ENCODE measurements around the gene SYT1. TPM values are rescaled to one million over a fixed set of nuclear protein-coding genes. Genes with fewer than 3 reads are reported as not detected.

SYT1 gene
- total and polyA plus RNA-seq, 3 experiments from 2014 or later: not detected

- H3K27me3 Mint-ChIP-seq: no peaks in the 10 kb centered on the region
- no peak for DNase-seq
- H3K4me1 Mint-ChIP-seq: no peaks in the 10 kb centered on the region
- H3K4me3 Mint-ChIP-seq: no peak overlapping the region
- ChIA-PET CTCF (no interaction called here), POLR2A (no interaction called here)
- peaks cover 0 to 8% (median 4%) of the 10 kb centered on the region in 5 donors for H3K9me3 Mint-ChIP-seq
- no peaks in the 10 kb centered on the region for H3K9me3 ChIP-seq (ENCODE audit: low read length)
- H3K4me1 ChIP-seq (ENCODE audit: insufficient read depth, low read length): no peaks in the 10 kb centered on the region
- no peak overlapping the region for H3K27ac Mint-ChIP-seq
- H3K36me3 Mint-ChIP-seq: no peaks in the 10 kb centered on the region
- H3K36me3 ChIP-seq (ENCODE audit: insufficient read depth, low read length): no peaks in the 10 kb centered on the region
- H3K27me3 ChIP-seq (ENCODE audit: insufficient read depth, low read length, poor library complexity, severe bottlenecking): no peaks in the 10 kb centered on the region
- H3K4me3 ChIP-seq (ENCODE audit: low read length): no peak overlapping the region
- no peak overlapping the region for H3K27ac ChIP-seq (ENCODE audit: low read depth, low read length)
Measured at GRCh38 chr12:79367032-79367589, 502.5 kb downstream of the SYT1 start.

GRCh38 chr12:79370021-79370420 lies 505.4 kb downstream of the SYT1 start:
- H3K27ac ChIP-seq (ENCODE audit: low read depth, low read length): no peak overlapping the region
- Mint-ChIP-seq H3K4me3 (no peak overlapping the region), H3K27ac (no peak overlapping the region), H3K4me1 (no peaks in the 10 kb centered on the region), H3K36me3 (no peaks in the 10 kb centered on the region), H3K9me3 (peaks cover 0 to 8% (median 4%) of the 10 kb centered on the region in 5 donors), H3K27me3 (no peaks in the 10 kb centered on the region)
- H3K4me1 ChIP-seq (ENCODE audit: insufficient read depth, low read length): no peaks in the 10 kb centered on the region
- ChIA-PET POLR2A (no interaction called here), CTCF (no interaction called here)
- DNase-seq: no peak
- H3K4me3 ChIP-seq (ENCODE audit: low read length): no peak overlapping the region
- no peaks in the 10 kb centered on the region for H3K36me3 ChIP-seq (ENCODE audit: insufficient read depth, low read length)
- no peaks in the 10 kb centered on the region for H3K27me3 ChIP-seq (ENCODE audit: insufficient read depth, low read length, poor library complexity, severe bottlenecking)
- no peaks in the 10 kb centered on the region for H3K9me3 ChIP-seq (ENCODE audit: low read length)

- H3K27me3 Mint-ChIP-seq: no peaks in the 10 kb centered on the region
- no peak overlapping the region for H3K27ac Mint-ChIP-seq
- no peaks in the 10 kb centered on the region for H3K27me3 ChIP-seq (ENCODE audit: insufficient read depth, low read length, poor library complexity, severe bottlenecking)
- no peaks in the 10 kb centered on the region for H3K9me3 ChIP-seq (ENCODE audit: low read length)
- ChIA-PET CTCF (no interaction called here), POLR2A (no interaction called here)
- no peaks in the 10 kb centered on the region for H3K36me3 ChIP-seq (ENCODE audit: insufficient read depth, low read length)
- H3K36me3 Mint-ChIP-seq: no peaks in the 10 kb centered on the region
- H3K4me3 Mint-ChIP-seq: no peak overlapping the region
- H3K9me3 Mint-ChIP-seq: peaks cover 0 to 10% (median 4%) of the 10 kb centered on the region in 5 donors
- H3K27ac ChIP-seq (ENCODE audit: low read depth, low read length): no peak overlapping the region
- DNase-seq: no peak
- H3K4me1 Mint-ChIP-seq: no peaks in the 10 kb centered on the region
- no peak overlapping the region for H3K4me3 ChIP-seq (ENCODE audit: low read length)
- H3K4me1 ChIP-seq (ENCODE audit: insufficient read depth, low read length): no peaks in the 10 kb centered on the region
Measured at GRCh38 chr12:79371226-79371625, 506.7 kb downstream of the SYT1 start.

GRCh38 chr12:79373896-79374499 lies 509.4 kb downstream of the SYT1 start:
- H3K9me3 ChIP-seq (ENCODE audit: low read length): no peaks in the 10 kb centered on the region
- CTCF ChIA-PET: no interaction called here
- POLR2A ChIA-PET: no interaction called here
- H3K36me3 ChIP-seq (ENCODE audit: insufficient read depth, low read length): no peaks in the 10 kb centered on the region
- DNase-seq: no peak
- H3K4me3 ChIP-seq (ENCODE audit: low read length): no peak overlapping the region
- no peak overlapping the region for H3K27ac ChIP-seq (ENCODE audit: low read depth, low read length)
- peaks cover 0 to 4% of the 10 kb centered on the region in 2 donors for H3K27me3 Mint-ChIP-seq
- no peak overlapping the region for H3K4me3 Mint-ChIP-seq
- H3K36me3 Mint-ChIP-seq: no peaks in the 10 kb centered on the region
- H3K9me3 Mint-ChIP-seq: peaks cover 0 to 7% (median 3%) of the 10 kb centered on the region in 5 donors
- H3K27me3 ChIP-seq (ENCODE audit: insufficient read depth, low read length, poor library complexity, severe bottlenecking): no peaks in the 10 kb centered on the region
- no peak overlapping the region for H3K27ac Mint-ChIP-seq
- no peaks in the 10 kb centered on the region for H3K4me1 ChIP-seq (ENCODE audit: insufficient read depth, low read length)
- no peaks in the 10 kb centered on the region for H3K4me1 Mint-ChIP-seq

- Mint-ChIP-seq H3K27ac (no peak overlapping the region), H3K4me3 (no peak overlapping the region), H3K36me3 (no peaks in the 10 kb centered on the region), H3K27me3 (peaks cover 0 to 4% of the 10 kb centered on the region in 2 donors), H3K4me1 (no peaks in the 10 kb centered on the region), H3K9me3 (peaks cover 0 to 5% (median 3%) of the 10 kb centered on the region in 5 donors)
- no peak overlapping the region for H3K4me3 ChIP-seq (ENCODE audit: low read length)
- no peak for DNase-seq
- H3K36me3 ChIP-seq (ENCODE audit: insufficient read depth, low read length): no peaks in the 10 kb centered on the region
- H3K9me3 ChIP-seq (ENCODE audit: low read length): no peaks in the 10 kb centered on the region
- H3K4me1 ChIP-seq (ENCODE audit: insufficient read depth, low read length): no peaks in the 10 kb centered on the region
- ChIA-PET CTCF (no interaction called here), POLR2A (no interaction called here)
- H3K27me3 ChIP-seq (ENCODE audit: insufficient read depth, low read length, poor library complexity, severe bottlenecking): no peaks in the 10 kb centered on the region
- H3K27ac ChIP-seq (ENCODE audit: low read depth, low read length): no peak overlapping the region
Measured at GRCh38 chr12:79374545-79374944, 510.0 kb downstream of the SYT1 start.

GRCh38 chr12:79375050-79375449 lies 510.5 kb downstream of the SYT1 start:
- Mint-ChIP-seq H3K9me3 (peaks cover 0 to 5% (median 3%) of the 10 kb centered on the region in 5 donors), H3K4me3 (no peak overlapping the region), H3K4me1 (no peaks in the 10 kb centered on the region), H3K27me3 (peaks cover 0 to 4% of the 10 kb centered on the region in 2 donors), H3K36me3 (no peaks in the 10 kb centered on the region), H3K27ac (no peak overlapping the region)
- H3K4me3 ChIP-seq (ENCODE audit: low read length): no peak overlapping the region
- POLR2A ChIA-PET: no interaction called here
- H3K9me3 ChIP-seq (ENCODE audit: low read length): no peaks in the 10 kb centered on the region
- CTCF ChIA-PET: no interaction called here
- no peaks in the 10 kb centered on the region for H3K4me1 ChIP-seq (ENCODE audit: insufficient read depth, low read length)
- no peak for DNase-seq
- no peaks in the 10 kb centered on the region for H3K36me3 ChIP-seq (ENCODE audit: insufficient read depth, low read length)
- no peak overlapping the region for H3K27ac ChIP-seq (ENCODE audit: low read depth, low read length)
- no peaks in the 10 kb centered on the region for H3K27me3 ChIP-seq (ENCODE audit: insufficient read depth, low read length, poor library complexity, severe bottlenecking)

GRCh38 chr12:79378496-79378895 lies 513.9 kb downstream of the SYT1 start:
- no peak overlapping the region for H3K27ac Mint-ChIP-seq
- H3K4me3 Mint-ChIP-seq: no peak overlapping the region
- H3K9me3 ChIP-seq (ENCODE audit: low read length): no peaks in the 10 kb centered on the region
- no peak for DNase-seq
- H3K4me3 ChIP-seq (ENCODE audit: low read length): no peak overlapping the region
- peaks cover 0 to 8% (median 2%) of the 10 kb centered on the region in 5 donors for H3K9me3 Mint-ChIP-seq
- ChIA-PET POLR2A (no interaction called here), CTCF (no interaction called here)
- H3K36me3 Mint-ChIP-seq: no peaks in the 10 kb centered on the region
- H3K4me1 ChIP-seq (ENCODE audit: insufficient read depth, low read length): no peaks in the 10 kb centered on the region
- H3K27me3 Mint-ChIP-seq: peaks cover 0 to 4% of the 10 kb centered on the region in 2 donors
- no peak overlapping the region for H3K27ac ChIP-seq (ENCODE audit: low read depth, low read length)
- no peaks in the 10 kb centered on the region for H3K36me3 ChIP-seq (ENCODE audit: insufficient read depth, low read length)
- no peaks in the 10 kb centered on the region for H3K4me1 Mint-ChIP-seq
- H3K27me3 ChIP-seq (ENCODE audit: insufficient read depth, low read length, poor library complexity, severe bottlenecking): no peaks in the 10 kb centered on the region

- no peak overlapping the region for H3K27ac ChIP-seq (ENCODE audit: low read depth, low read length)
- no peaks in the 10 kb centered on the region for H3K4me1 ChIP-seq (ENCODE audit: insufficient read depth, low read length)
- H3K4me3 ChIP-seq (ENCODE audit: low read length): no peak overlapping the region
- no peaks in the 10 kb centered on the region for H3K9me3 ChIP-seq (ENCODE audit: low read length)
- H3K27me3 Mint-ChIP-seq: peaks cover 0 to 4% of the 10 kb centered on the region in 2 donors
- DNase-seq: no peak
- H3K27ac Mint-ChIP-seq: no peak overlapping the region
- POLR2A ChIA-PET: no interaction called here
- H3K27me3 ChIP-seq (ENCODE audit: insufficient read depth, low read length, poor library complexity, severe bottlenecking): no peaks in the 10 kb centered on the region
- H3K4me1 Mint-ChIP-seq: no peaks in the 10 kb centered on the region
- no peaks in the 10 kb centered on the region for H3K36me3 Mint-ChIP-seq
- CTCF ChIA-PET: no interaction called here
- H3K9me3 Mint-ChIP-seq: peaks cover 0 to 8% (median 0%) of the 10 kb centered on the region in 5 donors
- no peak overlapping the region for H3K4me3 Mint-ChIP-seq
- no peaks in the 10 kb centered on the region for H3K36me3 ChIP-seq (ENCODE audit: insufficient read depth, low read length)
Measured at GRCh38 chr12:79380402-79380801, 515.8 kb downstream of the SYT1 start.
